GM12891 (cell line): Measurements from ENCODE around the gene RPL6.
"Not testable (repeated sequence)": the region's sequence is repeated elsewhere in the genome, so short reads cannot be mapped to it uniquely, and the experiment has no call there.

ENCODE experiments used
- POLR2A ChIP-seq: IDR thresholded peaks from 2 replicates; pipeline ENCODE4 v1.6.1; 2011; ENCODE audit warnings: low read depth, low read length, control low read depth
- POLR2AphosphoS5 ChIP-seq: IDR thresholded peaks from 2 replicates; pipeline ENCODE4 v1.6.1; 2011; ENCODE audit warnings: low read depth, low read length, control low read depth
- POU2F2 ChIP-seq: IDR thresholded peaks from 2 replicates; pipeline ENCODE4 v1.6.1; 2011; ENCODE audit warnings: low read depth, mild to moderate bottlenecking, control low read depth, low read length, moderate library complexity
- SPI1 ChIP-seq: IDR thresholded peaks from 2 replicates; pipeline ENCODE4 v1.6.1; 2011; ENCODE audit warnings: low read depth, low read length, control low read depth
- TAF1 ChIP-seq: IDR thresholded peaks from 2 replicates; pipeline ENCODE4 v1.6.1; 2011; ENCODE audit warnings: low read depth, low read length, control low read depth

DNA sequence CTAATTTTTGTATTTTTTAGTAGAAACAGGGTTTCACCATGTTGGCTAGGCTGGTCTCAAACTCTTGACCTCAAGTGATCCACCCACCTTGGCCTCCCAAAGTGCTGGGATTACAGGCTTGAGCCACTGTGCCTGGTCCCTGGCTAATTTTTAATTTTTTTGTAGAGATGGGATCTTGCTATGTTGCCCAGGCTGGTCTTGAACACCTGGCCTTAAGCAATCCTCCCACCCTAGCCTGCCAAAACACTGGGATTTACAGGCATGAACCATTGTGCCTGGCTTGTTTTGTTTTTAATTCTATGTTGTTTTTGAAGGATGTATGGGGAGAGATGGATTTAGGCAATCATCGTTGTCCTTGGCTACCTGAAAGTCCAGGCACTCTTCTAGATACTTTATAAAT is 29.2 kb upstream of the RPL6 start:
- TF ChIP-seq POLR2A, POLR2AphosphoS5, SPI1, POU2F2, TAF1: not testable (repeated sequence)
